NCI-H748 treated with DMSO at 0.1 percent for 48 hours (cell line): ENCODE results near the gene LRRC4C.

Source experiments
- DNase-seq: peaks from one replicate; lab custom pipeline; 2025; lab: John Stamatoyannopoulos, UW

LRRC4C gene

DNA sequence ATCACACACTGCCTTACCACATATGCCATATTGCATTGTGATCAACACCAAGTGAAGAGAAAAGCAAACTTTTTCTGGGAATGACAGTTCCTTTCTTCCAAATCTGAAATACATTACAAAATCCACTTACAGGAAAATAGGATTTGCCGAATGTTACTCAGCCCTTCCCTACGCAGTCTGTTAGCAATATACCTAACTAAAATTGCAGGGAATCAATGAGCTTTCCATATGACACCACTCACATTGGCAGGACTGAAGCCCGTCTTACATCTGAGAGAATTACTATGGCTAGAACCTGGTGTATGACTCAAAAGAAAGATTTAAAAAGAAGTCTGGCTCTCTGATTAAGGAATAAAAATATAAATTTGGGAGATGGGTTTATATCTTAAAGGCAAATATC is 136.0 kb downstream of the LRRC4C start:
- DNase-seq, result no peak

GRCh38 chr11:41320653-41321052 is 138.8 kb downstream of the LRRC4C start:
- no peak for DNase-seq

- no peak for DNase-seq
Observed at GRCh38 chr11:41320238-41320637, 139.2 kb downstream of the LRRC4C start.

GRCh38 chr11:41319434-41319833 is 140.0 kb downstream of the LRRC4C start:
- no peak for DNase-seq

- DNase-seq, result no peak
Observed at GRCh38 chr11:41316751-41317150, 142.7 kb downstream of the LRRC4C start.

DNA sequence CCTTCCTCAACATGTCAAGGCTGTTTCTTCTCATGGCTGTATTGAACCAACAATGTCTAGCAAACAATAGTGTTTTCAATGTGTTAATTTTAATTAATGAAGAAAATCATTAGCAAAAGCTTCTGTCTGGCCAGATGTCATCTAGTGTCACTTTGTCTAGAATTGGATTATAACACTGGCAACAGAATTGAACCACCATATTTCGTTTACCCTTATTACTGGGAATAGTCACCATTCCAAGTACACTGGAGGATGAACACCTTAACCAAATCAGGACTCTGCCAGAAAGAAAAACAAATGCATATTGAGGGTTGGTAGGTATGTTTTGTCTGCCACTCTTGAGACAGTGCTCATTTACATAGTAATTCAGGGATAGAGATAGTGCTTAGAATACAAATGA is 146.2 kb downstream of the LRRC4C start:
- no peak for DNase-seq

DNA sequence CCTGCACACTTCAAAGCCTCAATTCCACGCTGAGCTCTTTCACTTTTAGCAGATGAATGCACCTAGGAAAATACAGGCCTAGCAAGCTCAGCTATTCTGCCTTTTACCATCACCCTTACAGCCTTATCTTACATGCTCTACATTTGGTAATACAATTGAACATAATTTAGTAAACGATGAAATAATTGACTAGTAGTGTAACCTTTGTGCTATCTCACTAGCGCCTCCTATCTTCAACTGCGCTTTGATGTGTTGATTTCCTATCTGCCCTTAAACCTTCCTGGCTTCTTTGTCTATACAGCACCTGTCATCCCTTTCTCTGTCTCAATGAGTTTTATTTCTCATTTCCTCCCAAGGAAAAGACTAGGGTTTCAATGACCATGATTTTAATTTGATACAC is 149.7 kb downstream of the LRRC4C start:
- DNase-seq, result no peak

DNA sequence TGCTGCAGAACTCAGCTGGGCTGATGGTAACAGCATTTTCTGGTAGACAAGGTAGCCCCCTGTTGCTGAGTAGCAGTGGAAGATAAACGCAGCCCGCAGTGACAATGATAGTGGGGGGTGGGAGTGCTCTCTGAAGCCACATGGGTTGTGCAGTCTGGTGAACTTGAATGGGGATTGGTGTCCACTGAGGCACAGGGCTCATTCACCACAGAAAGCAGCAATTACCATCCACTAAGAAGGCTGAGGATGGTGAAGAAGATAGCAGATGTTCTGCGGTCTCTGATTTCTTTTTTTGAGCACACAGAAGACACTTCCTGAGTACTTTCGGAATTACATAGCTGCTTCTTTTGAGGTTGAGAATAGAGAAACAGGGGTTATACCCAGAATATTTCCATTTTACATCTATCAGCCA is 150.3 kb downstream of the LRRC4C start:
- DNase-seq, result no peak

DNA sequence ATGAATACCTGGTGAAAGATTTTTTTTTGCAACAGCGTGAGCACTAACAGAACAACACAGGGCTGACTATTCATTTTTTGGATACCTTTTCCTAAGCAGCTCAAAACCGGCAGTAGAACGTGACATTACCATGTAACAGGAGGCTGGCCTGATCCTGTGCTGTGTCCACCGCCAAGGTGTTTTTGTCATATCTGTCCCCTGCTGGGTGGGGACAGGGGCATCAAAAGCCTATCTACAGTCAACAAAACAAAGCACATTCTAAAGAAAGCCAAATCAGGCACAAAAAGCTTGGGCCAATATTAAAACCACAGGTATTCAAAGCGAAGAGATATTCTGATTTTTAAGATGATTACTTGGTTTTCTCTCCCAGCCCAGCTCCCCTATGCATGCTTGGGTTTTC is 151.2 kb downstream of the LRRC4C start:
- DNase-seq, result no peak

DNA sequence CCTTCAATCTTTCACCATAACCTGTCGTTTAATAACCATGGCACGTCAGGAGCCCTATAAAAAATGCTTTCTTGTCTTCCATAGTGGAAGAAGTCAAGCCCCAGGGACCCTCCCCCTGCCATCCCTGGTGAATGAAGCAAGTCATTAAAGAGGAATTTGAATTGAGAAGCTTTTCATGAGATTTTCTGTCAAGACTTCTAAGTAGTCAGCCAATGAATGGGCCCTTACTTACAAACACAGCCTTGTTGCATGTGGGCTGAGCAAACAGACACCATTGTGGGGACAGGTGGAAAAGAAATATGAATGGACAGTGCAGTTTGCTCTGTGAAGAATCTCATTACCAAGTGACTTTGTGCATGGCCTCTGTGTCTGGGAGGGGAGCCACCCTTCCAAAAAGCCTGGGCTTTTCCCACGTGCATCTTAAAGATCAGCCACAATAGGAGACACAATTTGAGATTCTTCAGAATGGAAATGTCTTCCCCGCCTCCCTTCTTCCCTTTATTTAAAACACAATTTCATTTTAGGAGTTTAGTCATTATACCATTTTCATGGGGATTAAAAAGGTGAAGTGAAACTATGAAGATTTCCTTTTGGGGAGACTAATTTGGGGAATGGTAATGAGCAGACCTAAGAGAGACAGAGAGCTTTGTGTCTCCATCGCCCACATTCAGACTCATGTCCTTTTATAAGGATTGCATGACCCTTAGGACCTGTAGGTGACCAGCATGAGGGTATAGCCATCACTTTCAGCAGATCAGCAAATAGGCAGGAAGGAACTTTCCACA is 152.0 kb downstream of the LRRC4C start:
- no peak for DNase-seq

DNA sequence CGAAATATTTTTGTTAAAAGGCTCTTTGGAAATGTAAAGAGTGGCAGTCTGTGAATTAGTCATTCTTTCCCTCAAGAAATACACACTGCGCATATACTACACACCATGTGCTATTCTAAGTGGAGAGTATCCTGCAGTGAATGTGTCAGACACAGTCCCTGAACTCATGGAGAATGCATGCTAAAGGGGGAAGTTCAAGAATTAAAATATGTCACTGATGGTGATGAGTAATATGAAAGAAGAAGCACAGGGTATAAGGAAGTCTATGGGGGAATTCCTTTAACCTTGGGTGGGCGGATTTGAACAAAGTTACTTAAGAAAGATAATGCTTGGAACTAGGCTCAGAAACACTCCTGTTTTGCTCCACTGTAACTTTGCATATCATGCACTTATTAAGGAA is 153.0 kb downstream of the LRRC4C start:
- DNase-seq, result no peak

- no peak for DNase-seq
Observed at GRCh38 chr11:41301023-41301422, 158.4 kb downstream of the LRRC4C start.

GRCh38 chr11:41289408-41289807 is 170.0 kb downstream of the LRRC4C start:
- DNase-seq, result no peak

GRCh38 chr11:41286751-41287150 is 172.7 kb downstream of the LRRC4C start:
- DNase-seq, result no peak

- no peak for DNase-seq
Observed at GRCh38 chr11:41284354-41284753, 175.1 kb downstream of the LRRC4C start.

- DNase-seq, result no peak
Observed at GRCh38 chr11:41283191-41283930, 176.1 kb downstream of the LRRC4C start.

DNA sequence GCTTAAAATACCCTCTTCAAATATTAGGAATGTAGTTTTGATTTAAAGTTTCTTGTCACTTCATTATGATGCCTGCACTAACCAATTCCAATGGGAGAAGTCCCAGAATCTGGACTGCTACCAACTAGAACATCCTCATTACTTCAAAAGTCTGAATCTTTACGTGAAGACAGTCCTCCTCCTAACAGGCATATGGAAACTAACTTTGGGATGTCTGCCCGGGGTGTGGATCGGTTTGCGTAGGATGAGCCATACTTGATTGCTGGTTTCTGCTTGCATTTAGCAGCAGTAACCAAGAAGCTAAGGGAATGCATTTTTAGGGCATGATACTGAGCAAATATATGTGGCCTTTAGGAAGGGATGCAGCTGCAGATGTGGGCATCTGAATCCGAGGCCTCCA is 177.1 kb downstream of the LRRC4C start:
- DNase-seq, result no peak

DNA sequence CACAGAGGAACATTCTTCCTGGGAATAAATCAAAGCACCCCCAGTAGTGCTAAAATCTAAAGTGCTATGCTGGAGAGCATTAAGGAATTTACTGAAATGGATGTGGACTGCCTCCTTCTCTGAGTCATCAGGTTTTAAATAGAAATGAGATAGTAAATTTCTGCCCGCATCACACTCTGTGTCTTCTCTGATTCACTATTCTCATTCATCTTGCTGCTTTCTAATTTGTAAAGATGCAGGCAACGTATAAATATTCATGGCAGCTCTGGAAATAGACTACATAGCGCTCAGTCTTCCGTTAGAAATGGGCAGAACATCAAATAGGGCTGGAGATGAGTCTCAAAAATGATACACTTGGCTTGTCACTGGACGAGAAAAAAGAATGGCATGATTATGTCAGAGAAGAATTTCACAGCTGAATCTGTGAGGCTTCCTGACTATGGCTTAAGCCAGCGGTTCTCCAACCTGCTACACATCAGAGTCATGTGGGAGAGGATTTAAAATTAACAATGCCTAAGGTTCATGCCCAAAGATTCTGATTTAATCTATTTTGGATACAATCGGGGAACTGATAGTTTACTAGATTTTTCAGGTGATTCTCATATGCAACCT is 178.2 kb downstream of the LRRC4C start:
- no peak for DNase-seq

- no peak for DNase-seq
Observed at GRCh38 chr11:41274831-41275230, 184.6 kb downstream of the LRRC4C start.

DNA sequence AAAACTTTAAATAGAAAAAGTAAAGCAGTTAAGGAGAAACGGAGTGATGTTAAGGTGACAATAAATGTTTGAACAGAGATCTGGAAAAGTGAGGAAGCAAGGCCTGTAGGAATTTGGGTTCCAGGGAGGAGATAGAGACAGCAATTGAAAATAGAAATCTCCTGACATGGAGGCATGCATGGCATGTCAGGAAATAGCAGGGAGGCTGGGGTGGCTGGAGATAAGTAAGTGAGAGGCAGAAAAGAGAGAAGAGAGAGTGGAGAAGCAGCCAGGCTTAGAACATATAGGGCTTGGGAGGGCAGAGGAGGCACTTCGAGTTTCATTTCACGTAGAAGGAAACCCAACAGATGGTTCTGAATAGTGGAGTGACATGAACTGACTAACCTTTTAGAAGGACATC is 185.5 kb downstream of the LRRC4C start:
- DNase-seq, result no peak

- no peak for DNase-seq
Observed at GRCh38 chr11:41267451-41267850, 192.0 kb downstream of the LRRC4C start.

DNA sequence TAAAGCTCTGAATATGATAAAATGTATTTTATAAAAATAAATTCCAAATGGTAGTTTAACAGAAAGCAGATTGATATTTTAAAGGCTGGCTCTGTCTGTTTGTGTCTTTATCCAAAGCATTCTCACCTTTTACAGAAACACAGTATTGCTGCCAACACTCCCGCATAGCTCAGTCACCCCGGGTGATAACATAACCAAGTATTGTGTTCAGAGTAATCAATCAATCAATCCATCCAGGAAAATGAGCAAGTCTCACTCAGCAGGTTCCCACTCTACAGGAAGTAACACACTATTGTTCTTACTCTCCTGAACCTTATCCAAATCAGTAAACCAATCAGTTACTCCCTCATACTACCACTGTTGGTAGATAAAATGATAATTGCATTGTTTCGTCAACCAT is 203.4 kb downstream of the LRRC4C start:
- DNase-seq, result no peak

- DNase-seq, result no peak
Observed at GRCh38 chr11:41254966-41255365, 204.5 kb downstream of the LRRC4C start.
